Measurements from ENCODE around the gene LRRC32. TPM values are rescaled to one million over a fixed set of nuclear protein-coding genes. Genes with fewer than 3 reads are reported as not detected.

Gene LRRC32
- total RNA-seq, 1 donor from 2014 or later: 0.77 TPM

- Mint-ChIP-seq H3K4me3 (no peak overlapping the region), H3K9me3 (no peaks in the 10 kb centered on the region), H3K4me1 (peaks cover 6% of the 10 kb centered on the region), H3K36me3 (ENCODE audit: low read depth) (no peaks in the 10 kb centered on the region), H3K27me3 (ENCODE audit: low read depth) (no peaks in the 10 kb centered on the region), H3K27ac (ENCODE audit: unreplicated experiment) (no peak overlapping the region)
- no peak for DNase-seq (ENCODE audit: low read depth, low spot score)
- no peak for TF ChIP-seq CTCF (conservative IDR thresholded peaks at IDR 0.05)
Measured at GRCh38 chr11:76655501-76656049, 15.0 kb downstream of the LRRC32 start.

GRCh38 chr11:76654980-76655379, 15.6 kb downstream of the LRRC32 start:
- no peak for TF ChIP-seq CTCF (conservative IDR thresholded peaks at IDR 0.05)
- no peak overlapping the region for H3K27ac Mint-ChIP-seq (ENCODE audit: unreplicated experiment)
- no peaks in the 10 kb centered on the region for H3K36me3 Mint-ChIP-seq (ENCODE audit: low read depth)
- no peak overlapping the region for H3K4me3 Mint-ChIP-seq
- H3K4me1 Mint-ChIP-seq: peaks cover 6% of the 10 kb centered on the region
- H3K9me3 Mint-ChIP-seq: no peaks in the 10 kb centered on the region
- no peaks in the 10 kb centered on the region for H3K27me3 Mint-ChIP-seq (ENCODE audit: low read depth)
- DNase-seq (ENCODE audit: low read depth, low spot score): no peak

- Mint-ChIP-seq H3K36me3 (ENCODE audit: low read depth) (no peaks in the 10 kb centered on the region), H3K4me1 (peaks cover 6% of the 10 kb centered on the region), H3K9me3 (no peaks in the 10 kb centered on the region), H3K27me3 (ENCODE audit: low read depth) (no peaks in the 10 kb centered on the region), H3K27ac (ENCODE audit: unreplicated experiment) (peak overlapping the region; percentile 62), H3K4me3 (no peak overlapping the region)
- no peak for TF ChIP-seq CTCF (conservative IDR thresholded peaks at IDR 0.05)
- DNase-seq (ENCODE audit: low read depth, low spot score): no peak
Measured at GRCh38 chr11:76654298-76654851, 16.2 kb downstream of the LRRC32 start.

GRCh38 chr11:76653674-76654284, 16.8 kb downstream of the LRRC32 start:
- no peak for TF ChIP-seq CTCF (conservative IDR thresholded peaks at IDR 0.05)
- Mint-ChIP-seq H3K9me3 (peaks cover 3% of the 10 kb centered on the region), H3K4me1 (peaks cover 6% of the 10 kb centered on the region), H3K4me3 (no peak overlapping the region), H3K36me3 (ENCODE audit: low read depth) (no peaks in the 10 kb centered on the region), H3K27me3 (ENCODE audit: low read depth) (no peaks in the 10 kb centered on the region), H3K27ac (ENCODE audit: unreplicated experiment) (peak overlapping the region; percentile 62)
- DNase-seq (ENCODE audit: low read depth, low spot score): no peak

- TF ChIP-seq CTCF (conservative IDR thresholded peaks at IDR 0.05): no peak
- H3K4me3 Mint-ChIP-seq: no peak overlapping the region
- no peak for DNase-seq (ENCODE audit: low read depth, low spot score)
- H3K4me1 Mint-ChIP-seq: peaks cover 6% of the 10 kb centered on the region
- H3K9me3 Mint-ChIP-seq: peaks cover 3% of the 10 kb centered on the region
- H3K27me3 Mint-ChIP-seq (ENCODE audit: low read depth): no peaks in the 10 kb centered on the region
- H3K36me3 Mint-ChIP-seq (ENCODE audit: low read depth): no peaks in the 10 kb centered on the region
- no peak overlapping the region for H3K27ac Mint-ChIP-seq (ENCODE audit: unreplicated experiment)
Measured at GRCh38 chr11:76653012-76653673, 17.4 kb downstream of the LRRC32 start.
